Nephron progenitor cell (in vitro differentiated cells): ENCODE data around the gene AMBP.
A peak's percentile ranks its signal among the peaks of the same experiment; 100 is the strongest.
"Not testable (repeated sequence)": the region's sequence is repeated elsewhere in the genome, so short reads cannot be mapped to it uniquely, and the experiment has no call there.

Source experiments
- DNase-seq: peaks from one replicate; pipeline ENCODE4 v3.0.0; 2021
- H3K27ac Mint-ChIP-seq: 2 replicates; pipeline ENCODE4 v1.8.0; 2021; ENCODE audit warnings: mild to moderate bottlenecking, moderate library complexity, mixed read lengths
- H3K27me3 Mint-ChIP-seq: 2 replicates; pipeline ENCODE4 v1.8.0; 2021; ENCODE audit warnings: mild to moderate bottlenecking, low read depth, mixed read lengths; ENCODE audit not compliant: poor library complexity
- H3K36me3 Mint-ChIP-seq: 2 replicates; pipeline ENCODE4 v1.8.0; 2021; ENCODE audit warnings: low read depth, mixed read lengths
- H3K4me1 Mint-ChIP-seq: 2 replicates; pipeline ENCODE4 v1.8.0; 2021; ENCODE audit warnings: mixed read lengths
- H3K4me3 Mint-ChIP-seq: 2 replicates; pipeline ENCODE4 v1.8.0; 2021; ENCODE audit warnings: mild to moderate bottlenecking, moderate library complexity, mixed read lengths
- H3K9me3 Mint-ChIP-seq: 2 replicates; pipeline ENCODE4 v1.8.0; 2021; ENCODE audit warnings: mild to moderate bottlenecking, moderate library complexity, mixed read lengths
- TF ChIP-seq, protein P1 (sequence below): fragments of 200-600 bp; sonication (generic); IDR thresholded peaks from 2 replicates; pipeline ENCODE4 v1.5.0; 2021; ENCODE audit warnings: antibody characterized with exemption

The AMBP gene

DNA sequence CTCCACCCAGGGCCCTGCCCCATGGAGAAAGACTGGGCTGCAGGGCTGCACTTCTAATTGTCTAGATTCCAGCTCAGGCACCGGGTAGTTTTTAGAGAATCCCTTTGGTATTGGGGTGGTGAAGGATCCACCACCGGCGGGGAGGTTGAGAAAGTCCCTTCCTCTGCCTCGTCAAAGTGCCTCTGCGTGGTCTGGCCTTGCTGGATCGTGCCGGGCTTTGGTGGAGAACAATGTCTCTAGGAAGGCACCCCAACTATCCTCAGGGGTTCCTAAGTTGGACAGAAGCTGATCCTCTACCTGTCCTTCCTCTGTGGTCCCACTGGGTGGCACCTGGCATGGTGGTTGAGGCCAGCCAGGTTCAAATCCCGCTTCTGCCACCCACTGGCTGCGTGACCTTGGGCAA lies 7.3 kb upstream of the AMBP start:
- TF ChIP-seq, protein P1, sequence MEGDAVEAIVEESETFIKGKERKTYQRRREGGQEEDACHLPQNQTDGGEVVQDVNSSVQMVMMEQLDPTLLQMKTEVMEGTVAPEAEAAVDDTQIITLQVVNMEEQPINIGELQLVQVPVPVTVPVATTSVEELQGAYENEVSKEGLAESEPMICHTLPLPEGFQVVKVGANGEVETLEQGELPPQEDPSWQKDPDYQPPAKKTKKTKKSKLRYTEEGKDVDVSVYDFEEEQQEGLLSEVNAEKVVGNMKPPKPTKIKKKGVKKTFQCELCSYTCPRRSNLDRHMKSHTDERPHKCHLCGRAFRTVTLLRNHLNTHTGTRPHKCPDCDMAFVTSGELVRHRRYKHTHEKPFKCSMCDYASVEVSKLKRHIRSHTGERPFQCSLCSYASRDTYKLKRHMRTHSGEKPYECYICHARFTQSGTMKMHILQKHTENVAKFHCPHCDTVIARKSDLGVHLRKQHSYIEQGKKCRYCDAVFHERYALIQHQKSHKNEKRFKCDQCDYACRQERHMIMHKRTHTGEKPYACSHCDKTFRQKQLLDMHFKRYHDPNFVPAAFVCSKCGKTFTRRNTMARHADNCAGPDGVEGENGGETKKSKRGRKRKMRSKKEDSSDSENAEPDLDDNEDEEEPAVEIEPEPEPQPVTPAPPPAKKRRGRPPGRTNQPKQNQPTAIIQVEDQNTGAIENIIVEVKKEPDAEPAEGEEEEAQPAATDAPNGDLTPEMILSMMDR, result no peak
- Mint-ChIP-seq H3K27ac (no peak overlapping the region), H3K4me3 (no peak overlapping the region), H3K4me1 (peaks cover 6% of the 10 kb centered on the region), H3K9me3 (no peaks in the 10 kb centered on the region), H3K27me3 (peaks cover 35% of the 10 kb centered on the region), H3K36me3 (no peaks in the 10 kb centered on the region)
- DNase-seq, result no peak

DNA sequence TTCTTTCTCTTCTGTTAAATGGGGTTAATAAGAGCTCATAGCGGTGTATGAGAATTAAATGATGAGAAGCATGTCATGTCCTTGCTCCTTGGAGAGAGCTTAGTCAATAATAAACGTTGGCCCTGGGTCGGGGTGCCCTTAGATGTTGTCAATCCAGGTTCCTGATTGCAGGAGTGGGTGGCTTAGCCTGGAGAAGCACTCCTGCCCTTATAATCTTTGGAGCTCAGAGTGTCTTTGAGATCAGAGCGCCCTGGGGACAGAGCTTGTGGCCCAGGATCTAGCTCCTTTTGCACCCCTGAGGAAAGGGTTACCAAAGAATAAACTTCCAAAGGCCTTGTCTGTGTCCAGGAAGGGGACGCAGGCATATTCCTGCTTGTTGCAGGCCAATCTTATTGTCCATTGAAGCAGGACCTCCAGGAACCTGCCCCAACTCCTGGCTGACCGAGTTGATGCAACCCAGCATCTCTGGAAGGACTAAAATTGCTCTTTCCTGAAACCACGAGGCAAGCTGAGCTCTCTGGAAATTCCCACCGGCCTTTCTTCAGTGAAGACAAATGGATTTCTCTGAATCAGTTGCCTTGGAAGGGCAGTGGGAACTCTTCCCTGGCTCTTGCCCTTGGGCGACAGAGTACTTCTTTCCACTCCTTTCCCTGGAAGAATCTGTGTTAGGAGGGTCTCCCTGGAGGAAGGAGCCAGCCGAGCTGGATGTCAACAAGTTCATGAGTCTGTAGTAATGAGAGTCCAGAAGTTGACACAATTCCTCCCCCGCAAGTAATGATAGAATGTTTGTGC lies 6.4 kb upstream of the AMBP start:
- no peak for DNase-seq

DNA sequence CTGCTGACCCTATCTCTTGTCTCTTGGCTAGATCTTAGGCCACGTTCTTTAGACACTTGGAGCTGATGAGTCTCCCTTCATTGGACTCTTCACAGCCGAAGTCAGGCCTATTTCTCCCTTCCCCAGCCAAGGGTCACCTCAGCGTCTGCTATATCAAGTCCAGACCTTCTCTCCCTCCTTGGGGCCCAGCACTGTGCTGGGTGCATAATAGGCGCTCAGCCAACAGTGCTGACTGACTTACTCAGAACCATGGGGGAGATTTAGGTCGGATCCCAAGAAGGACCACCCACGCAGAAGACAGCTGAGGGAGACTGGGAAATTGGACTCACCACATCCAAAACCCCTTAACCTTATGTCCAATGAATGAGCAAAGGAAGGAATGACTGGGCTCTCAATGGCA lies 5.6 kb upstream of the AMBP start:
- H3K4me1 Mint-ChIP-seq, result no peaks in the 10 kb centered on the region
- no peak for DNase-seq
- H3K9me3 Mint-ChIP-seq, result no peaks in the 10 kb centered on the region
- TF ChIP-seq, protein P1, result no peak
- H3K36me3 Mint-ChIP-seq, result no peaks in the 10 kb centered on the region
- peaks cover 39% of the 10 kb centered on the region for H3K27me3 Mint-ChIP-seq
- no peak overlapping the region for H3K27ac Mint-ChIP-seq
- H3K4me3 Mint-ChIP-seq, result no peak overlapping the region

More for the DNA sequence above, 6.4 kb upstream of the AMBP start:
- TF ChIP-seq, protein P1, result no peak
- H3K27ac Mint-ChIP-seq, result no peak overlapping the region
- H3K4me1 Mint-ChIP-seq, result peaks cover under 1% of the 10 kb centered on the region
- H3K36me3 Mint-ChIP-seq, result no peaks in the 10 kb centered on the region
- no peak overlapping the region for H3K4me3 Mint-ChIP-seq
- peaks cover 35% of the 10 kb centered on the region for H3K27me3 Mint-ChIP-seq
- no peaks in the 10 kb centered on the region for H3K9me3 Mint-ChIP-seq

DNA sequence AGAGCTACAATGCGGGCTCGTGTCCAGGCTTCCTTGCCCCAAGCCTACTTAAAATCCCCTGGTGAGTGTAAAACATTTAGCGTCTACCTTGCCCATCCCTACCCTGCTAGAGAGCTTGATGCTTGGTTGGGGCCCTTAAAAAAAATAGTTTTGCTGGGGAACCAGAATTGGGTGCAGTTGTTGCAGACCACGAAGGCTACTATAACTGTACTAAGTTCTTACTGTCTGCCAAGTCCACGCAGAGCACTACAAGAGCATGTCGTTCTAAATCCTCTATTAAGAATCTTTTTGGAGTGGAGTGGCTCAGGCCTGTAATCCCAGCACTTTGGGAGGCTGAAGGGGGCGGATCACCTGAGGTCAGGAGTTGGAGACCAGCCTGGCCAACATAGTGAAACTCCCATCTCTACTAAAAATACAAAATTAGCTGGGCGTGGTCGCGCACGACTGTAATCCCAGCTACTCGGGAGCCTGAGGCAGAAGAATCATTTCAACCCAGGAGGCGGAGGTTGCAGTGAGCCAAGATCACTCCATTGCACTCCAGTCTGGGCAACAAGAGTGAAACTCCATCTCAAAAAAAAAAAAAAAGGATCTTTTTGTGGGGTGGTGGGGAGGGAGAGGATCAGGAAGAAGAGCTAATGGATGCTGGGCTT lies 4.8 kb upstream of the AMBP start:
- not testable (repeated sequence) for H3K4me3 Mint-ChIP-seq, H3K27ac Mint-ChIP-seq, H3K9me3 Mint-ChIP-seq, H3K36me3 Mint-ChIP-seq, H3K4me1 Mint-ChIP-seq, DNase-seq
- H3K27me3 Mint-ChIP-seq, result peaks cover 37% of the 10 kb centered on the region
- TF ChIP-seq, protein P1, result peak; percentile 5

DNA sequence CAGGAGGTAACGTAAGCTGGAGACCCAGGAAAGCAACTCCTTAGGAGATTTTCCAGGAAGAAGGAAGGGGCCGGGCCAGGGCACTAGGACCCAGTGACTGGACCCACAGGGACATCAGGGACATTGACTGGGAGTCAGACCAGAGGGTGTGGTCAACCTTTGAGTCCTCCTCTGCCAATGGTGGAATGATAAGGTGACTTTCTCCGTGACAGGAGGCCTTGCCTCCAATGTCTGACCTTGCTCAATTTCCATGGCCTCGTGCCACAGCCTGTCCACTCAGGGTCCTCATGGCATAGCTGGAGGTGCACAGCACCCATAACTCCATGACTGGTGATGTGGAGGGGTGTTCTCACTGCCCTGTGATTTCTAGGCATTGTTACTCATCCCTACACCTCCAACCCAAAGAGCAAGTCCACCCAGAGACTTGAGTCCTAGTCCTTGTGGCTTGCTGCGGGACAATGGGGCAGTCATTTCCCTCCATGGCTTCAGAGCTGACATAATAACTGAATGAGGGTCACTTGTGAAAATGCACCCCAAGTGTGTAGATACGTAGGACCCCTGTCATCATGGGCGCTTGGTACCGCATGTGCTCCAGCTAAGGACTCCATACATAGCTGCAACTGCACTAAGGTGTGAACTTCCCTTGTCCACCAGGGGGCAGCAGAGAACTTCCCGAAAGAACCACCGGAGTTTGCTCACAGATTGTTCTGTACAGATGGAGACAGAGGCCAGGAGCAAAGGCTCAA lies 4.1 kb upstream of the AMBP start:
- TF ChIP-seq, protein P1, result peak; percentile 83
- Mint-ChIP-seq H3K36me3 (no peaks in the 10 kb centered on the region), H3K9me3 (no peaks in the 10 kb centered on the region), H3K27me3 (peaks cover 35% of the 10 kb centered on the region), H3K27ac (no peak overlapping the region), H3K4me1 (peaks cover 4% of the 10 kb centered on the region), H3K4me3 (no peak overlapping the region)
- DNase-seq, result peak; percentile 95
